ENCODE results near the gene ZNF473. TPM values are rescaled to one million over a fixed set of nuclear protein-coding genes. Genes with fewer than 3 reads are reported as not detected.

ZNF473 gene
- total and polyA plus RNA-seq, 2 experiments from 2014 or later: 3.3 to 18.9 TPM

- Histone ChIP-seq H3K79me2 (replicated peaks; ENCODE audit: insufficient read depth) (no peaks in the 10 kb centered on the region), H3K4me2 (no peak overlapping the region), H3K9me2 (ENCODE audit: insufficient read depth) (no peaks in the 10 kb centered on the region), H3K4me3 (no peak overlapping the region), H3K4me1 (ENCODE audit: insufficient read depth) (no peaks in the 10 kb centered on the region), H2AFZ (no peak overlapping the region), H3K27ac (ENCODE audit: low read depth) (no peak overlapping the region), H3K36me3 (ENCODE audit: insufficient read depth) (no peaks in the 10 kb centered on the region), H3F3A (replicated peaks; ENCODE audit: low read depth) (no peaks in the 10 kb centered on the region), H4K20me1 (replicated peaks; ENCODE audit: insufficient read depth) (no peaks in the 10 kb centered on the region), H3K27me3 (ENCODE audit: insufficient read depth) (no peaks in the 10 kb centered on the region)
- Mint-ChIP-seq H3K36me3 (ENCODE audit: low read depth) (peaks cover 5% of the 10 kb centered on the region; the same call in 2 of the 3 replicates), H3K9me3 (no peaks in the 10 kb centered on the region), H3K4me3 (no peak overlapping the region), H3K27me3 (ENCODE audit: insufficient read depth, low read depth, poor library complexity) (no peaks in the 10 kb centered on the region), H3K4me1 (no peaks in the 10 kb centered on the region), H3K27ac (no peak overlapping the region)
- DNase-seq (ENCODE audit: low spot score) (no peak), ATAC-seq (no peak)
- no peak for TF ChIP-seq JUNB (IDR thresholded peaks at IDR 0.05; ENCODE audit: unreplicated experiment)
- TF ChIP-seq NANOG (IDR thresholded peaks at IDR 0.05; ENCODE audit: borderline replicate concordance): no peak
- TF ChIP-seq ETS1 (IDR thresholded peaks at IDR 0.05): no peak
- TF ChIP-seq CREB1 (CRISPR knock-in tag; IDR thresholded peaks at IDR 0.05; ENCODE audit: low read depth): no peak
- no peak for TF ChIP-seq EZH2 (IDR thresholded peaks at IDR 0.05; ENCODE audit: low read depth, unreplicated experiment)
- TF ChIP-seq ZNF462 (CRISPR knock-in tag; IDR thresholded peaks at IDR 0.05): no peak
- TF ChIP-seq CTCF (conservative IDR thresholded peaks at IDR 0.05; ENCODE audit: low read depth in 2 of 2): no peak
- TF ChIP-seq STAT1 (IDR thresholded peaks at IDR 0.05; ENCODE audit: unreplicated experiment): no peak
- TF ChIP-seq ZNF331 (CRISPR knock-in tag; IDR thresholded peaks at IDR 0.05; ENCODE audit: low read depth): no peak
- no peak for TF ChIP-seq ZNF114 (CRISPR knock-in tag; IDR thresholded peaks at IDR 0.05)
- TF ChIP-seq REST (IDR thresholded peaks at IDR 0.05; ENCODE audit: unreplicated experiment): no peak
- TF ChIP-seq POLR2AphosphoS5 (IDR thresholded peaks at IDR 0.05; ENCODE audit: low read depth): no peak
- no peak for TF ChIP-seq EZH2phosphoT487 (IDR thresholded peaks at IDR 0.05; ENCODE audit: unreplicated experiment)
These were observed 26.3 kb upstream of the ZNF473 start for GRCh38 chr19:49999371-50000010.
